B cell (primary cell): Measurements from ENCODE around the gene GCFC2. TPM values are rescaled to one million over a fixed set of nuclear protein-coding genes. Genes with fewer than 3 reads are reported as not detected.
"Not testable (repeated sequence)": the region's sequence is repeated elsewhere in the genome, so short reads cannot be mapped to it uniquely, and the experiment has no call there.

Experiments used
- ATAC-seq: fragments of 200-7000 bp; cut with Tn5 transposase; one replicate; pipeline ENCODE4 v1.10.0; 2021; ENCODE audit warnings: low read depth, mild to moderate bottlenecking, moderate number of reproducible peaks, moderate library complexity
- CTCF ChIA-PET: fragments of 350-600 bp; sonication (Branson Sonifier 250); formaldehyde crosslinking; loops from one replicate; lab custom pipeline; 2021; ENCODE audit warnings: antibody characterized with exemption, inconsistent platforms; lab: Charles Lee
- POLR2A ChIA-PET: fragments of 350-600 bp; sonication (Branson Sonifier 250); formaldehyde crosslinking; loops from one replicate; lab custom pipeline; 2021; ENCODE audit warnings: antibody characterized with exemption; lab: Charles Lee
- DNase-seq: peaks from one replicate; pipeline ENCODE4 v3.0.0; 2013
- H2AFZ ChIP-seq: 2 replicates; pipeline ENCODE4 v1.6.1; 2012; ENCODE audit warnings: mild to moderate bottlenecking, low read depth, low read length; ENCODE audit not compliant: insufficient read depth, poor library complexity, severe bottlenecking
- H3K27ac ChIP-seq, 2 donors: 1 replicate in 1 of 2; 2 replicates in 1 of 2; pipeline ENCODE4 v1.5.1; 2012 to 2013; ENCODE audit warnings: low read length in 2 of 2, mild to moderate bottlenecking in 2 of 2, moderate library complexity in 1 of 2
- H3K27me3 ChIP-seq, 4 experiments: fragments of 200-600 bp in 1 of 4; sonication (generic) in 1 of 4; replicated peaks in 1 of 4; 1 replicate in 2 of 4; 2 replicates in 2 of 4; pipeline versions ENCODE4 v1.6.1 to v1.7.0; 2013 to 2016; ENCODE audit warnings: low read length in 3 of 4, mild to moderate bottlenecking in 2 of 4, mixed read lengths in 1 of 4, moderate library complexity in 1 of 4; ENCODE audit not compliant: insufficient read depth in 4 of 4, control insufficient read depth in 3 of 4; ENCODE audit errors: control extremely low read depth in 1 of 4
- H3K36me3 ChIP-seq, 2 experiments: replicated peaks in 1 of 2; 1 replicate in 1 of 2; 2 replicates in 1 of 2; pipeline versions ENCODE4 v1.6.1 to v1.7.1; 2013; ENCODE audit warnings: low read length in 1 of 2; ENCODE audit not compliant: insufficient read depth in 2 of 2, control insufficient read depth in 1 of 2; ENCODE audit errors: control extremely low read depth in 1 of 2, extremely low read depth in 1 of 2
- H3K4me1 ChIP-seq, 2 donors: fragments of 200-600 bp in 1 of 2; sonication (generic) in 1 of 2; 1 replicate in 1 of 2; 2 replicates in 1 of 2; pipeline versions ENCODE4 v1.5.1 to v1.6.1; 2013 to 2017; ENCODE audit warnings: low read length in 2 of 2; ENCODE audit not compliant: control insufficient read depth in 2 of 2, insufficient read depth in 2 of 2
- H3K4me2 ChIP-seq: replicated peaks from 2 replicates; pipeline ENCODE3; 2012; ENCODE audit warnings: mild to moderate bottlenecking, low read depth, low read length; ENCODE audit not compliant: poor library complexity, severe bottlenecking
- H3K4me3 ChIP-seq, 5 experiments: fragments of 200-600 bp in 1 of 5; sonication (generic) in 1 of 5; 1 replicate in 3 of 5; 2 replicates in 2 of 5; pipeline versions ENCODE4 v1.5.1 to v1.7.0; 2011 to 2016; ENCODE audit warnings: low read length in 4 of 5, mild to moderate bottlenecking in 4 of 5, low read depth in 2 of 5, control low read depth in 1 of 5, moderate library complexity in 1 of 5; ENCODE audit not compliant: insufficient read depth in 1 of 5; ENCODE audit errors: control extremely low read depth in 1 of 5, extremely low read depth in 1 of 5
- H3K79me2 ChIP-seq: fragments of 200-600 bp; sonication (generic); one replicate; pipeline ENCODE4 v1.6.0; 2016; ENCODE audit warnings: low read length; ENCODE audit not compliant: control insufficient read depth, insufficient read depth
- H3K9ac ChIP-seq: fragments of 200-600 bp; sonication (generic); 2 replicates; pipeline ENCODE4 v1.6.1; 2017; ENCODE audit warnings: mild to moderate bottlenecking, low read length, moderate library complexity
- H3K9me3 ChIP-seq, 3 donors: one replicate each; pipeline versions ENCODE4 v1.6.1 to v1.7.1; 2013; ENCODE audit warnings: low read length in 2 of 3; ENCODE audit not compliant: control insufficient read depth in 2 of 3, insufficient read depth in 1 of 3; ENCODE audit errors: control extremely low read depth in 1 of 3
- H4K20me1 ChIP-seq: 2 replicates; pipeline ENCODE4 v1.6.0; 2012; ENCODE audit warnings: mild to moderate bottlenecking, low read length; ENCODE audit not compliant: insufficient read depth, control insufficient read depth, poor library complexity, severe bottlenecking
- H3K27ac Mint-ChIP-seq: one replicate; pipeline ENCODE4 v1.8.0; 2021; ENCODE audit warnings: mixed read lengths
- H3K27me3 Mint-ChIP-seq: one replicate; pipeline ENCODE4 v1.8.0; 2021; ENCODE audit warnings: mixed read lengths
- H3K4me1 Mint-ChIP-seq: one replicate; pipeline ENCODE4 v1.8.0; 2021; ENCODE audit warnings: mixed read lengths
- H3K4me3 Mint-ChIP-seq: one replicate; pipeline ENCODE4 v1.8.0; 2021; ENCODE audit warnings: mixed read lengths
- H3K9me3 Mint-ChIP-seq: one replicate; pipeline ENCODE4 v1.8.0; 2022; ENCODE audit warnings: mixed read lengths; ENCODE audit not compliant: insufficient read depth
- CTCF ChIP-seq: fragments of 200-600 bp; IDR thresholded peaks from one replicate; pipeline ENCODE4 v1.8.0; 2022; ENCODE audit warnings: antibody characterized with exemption, mild to moderate bottlenecking
- EZH2 ChIP-seq: IDR thresholded peaks from 2 replicates; pipeline ENCODE4 v1.6.1; 2012; ENCODE audit warnings: borderline replicate concordance, low read depth, mild to moderate bottlenecking, moderate library complexity, low read length; ENCODE audit not compliant: insufficient read depth, poor library complexity, severe bottlenecking
- WGBS: methylation state at CpG from one replicate; pipeline ENCODE4 v1.1.5; 2013; ENCODE audit warnings: missing lambda C conversion rate; ENCODE audit not compliant: insufficient coverage; 5-methylcytosine and 5-hydroxymethylcytosine counted together
- intact Hi-C: fragments of 100-400 bp; cut with micrococcal nuclease; formaldehyde crosslinking; loops from one replicate; pipeline ENCODE4 v1.10.0; 2022
- polyA plus RNA-seq: library from polyadenylated mRNA; depleted of rRNA; stranded (reverse); fragments of >200 nt; gene quantifications from 2 replicates; pipeline ENCODE4 v1.2.3, GENCODE V29; 2012
- total RNA-seq, 2 donors: library from RNA; stranded (reverse); fragments of 120-200 nt in 1 of 2; gene quantifications; 1 replicate in 1 of 2; 2 replicates in 1 of 2; pipeline versions ENCODE4 v1.2.3 to v1.2.4, GENCODE V29; 2013 to 2022

The GCFC2 gene
- total and polyA plus RNA-seq, 2 donors (not counting 1 experiment from before 2014, with no cell fraction given), result 11.9 to 20.4 TPM

- ATAC-seq (no peak), DNase-seq (no peak)
- H3K79me2 ChIP-seq, result no peaks in the 10 kb centered on the region
- H3K27me3 ChIP-seq, result no peaks in the 10 kb centered on the region
- ChIA-PET CTCF (interaction anchor here (0.6 kb wide), 1 partner anchor 32 kb away, joined by 3 read pairs; no protein-coding TSS in a partner anchor), POLR2A (no interaction called here)
- TF ChIP-seq CTCF (no peak), EZH2 (no peak)
- no peak overlapping the region for H3K4me3 ChIP-seq
- Mint-ChIP-seq H3K27me3 (no peaks in the 10 kb centered on the region), H3K9me3 (no peaks in the 10 kb centered on the region), H3K27ac (no peak overlapping the region), H3K4me1 (no peaks in the 10 kb centered on the region), H3K4me3 (no peak overlapping the region)
- no peak overlapping the region for H3K4me2 ChIP-seq
- peaks cover 0 to 50% of the 10 kb centered on the region in 2 experiments for H3K36me3 ChIP-seq
- H3K4me1 ChIP-seq, result no peaks in the 10 kb centered on the region
- H2AFZ ChIP-seq, result no peak overlapping the region
- 80% methylated on average over 1 of the region's 2 CpGs for WGBS
- no peak overlapping the region for H3K27ac ChIP-seq
- peaks cover 0 to 4% (median 0%) of the 10 kb centered on the region in 3 donors for H3K9me3 ChIP-seq
- intact Hi-C loops, result no loop called here
- no peak overlapping the region for H3K9ac ChIP-seq
- no peaks in the 10 kb centered on the region for H4K20me1 ChIP-seq
Observed at GRCh38 chr2:75698918-75699317, 11.8 kb downstream of the GCFC2 start.

GRCh38 chr2:75688196-75688595, 22.5 kb downstream of the GCFC2 start:
- no peaks in the 10 kb centered on the region for H3K79me2 ChIP-seq
- TF ChIP-seq EZH2 (no peak), CTCF (no peak)
- WGBS, result 83% methylated on average over 1 of the region's 1 CpG
- H2AFZ ChIP-seq, result no peak overlapping the region
- H3K9me3 ChIP-seq, result no peaks in the 10 kb centered on the region
- no peaks in the 10 kb centered on the region for H4K20me1 ChIP-seq
- Mint-ChIP-seq H3K27ac (no peak overlapping the region), H3K9me3 (no peaks in the 10 kb centered on the region), H3K4me1 (no peaks in the 10 kb centered on the region), H3K27me3 (no peaks in the 10 kb centered on the region), H3K4me3 (no peak overlapping the region)
- ATAC-seq (no peak), DNase-seq (no peak)
- H3K4me1 ChIP-seq, result no peaks in the 10 kb centered on the region
- intact Hi-C loops, result no loop called here
- H3K27me3 ChIP-seq, result no peaks in the 10 kb centered on the region
- H3K27ac ChIP-seq, result no peak overlapping the region
- H3K9ac ChIP-seq, result no peak overlapping the region
- ChIA-PET POLR2A (no interaction called here), CTCF (no interaction called here)
- H3K4me2 ChIP-seq, result no peak overlapping the region
- peaks cover 10 to 41% of the 10 kb centered on the region in 2 experiments for H3K36me3 ChIP-seq
- H3K4me3 ChIP-seq, result no peak overlapping the region

GRCh38 chr2:75683430-75683829, 27.3 kb downstream of the GCFC2 start:
- DNase-seq, H3K9ac ChIP-seq, H3K27ac Mint-ChIP-seq, intact Hi-C loops, ATAC-seq, H4K20me1 ChIP-seq, H3K4me3 Mint-ChIP-seq, H3K9me3 ChIP-seq, H3K4me3 ChIP-seq, H3K79me2 ChIP-seq, H3K9me3 Mint-ChIP-seq, H3K27me3 ChIP-seq, H2AFZ ChIP-seq, H3K4me2 ChIP-seq, H3K4me1 ChIP-seq, POLR2A ChIA-PET, H3K27ac ChIP-seq, H3K4me1 Mint-ChIP-seq, H3K27me3 Mint-ChIP-seq: not testable (repeated sequence)
- peaks cover 11 to 33% of the 10 kb centered on the region in 2 experiments for H3K36me3 ChIP-seq
- 100% methylated on average over 1 of the region's 5 CpGs for WGBS
- CTCF ChIA-PET, result interaction anchor here (1.1 kb wide), 1 partner anchor 9 kb away, joined by 3 read pairs; no protein-coding TSS in a partner anchor
